ENCODE measurements around the gene GPR39.

DNA sequence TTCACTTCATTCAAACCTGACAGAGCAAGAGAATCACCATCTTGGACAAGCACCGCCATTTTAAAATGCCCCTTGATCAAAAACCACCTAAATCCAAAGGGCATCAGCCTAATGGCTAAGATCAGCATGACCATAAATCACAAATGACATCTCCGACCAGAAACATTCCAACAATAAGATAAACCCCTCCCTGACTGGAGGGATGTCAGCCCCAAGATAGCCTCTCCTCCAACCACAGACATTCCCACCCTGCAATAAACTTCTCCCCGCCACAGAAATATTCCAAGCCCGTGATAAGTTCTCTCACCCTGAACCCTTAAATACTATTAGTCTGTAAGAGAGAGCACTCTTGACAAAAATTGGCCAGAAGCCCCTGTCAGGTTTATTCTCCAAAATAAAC lies 275.0 kb downstream of the GPR39 start:
- TF ChIP-seq, protein P1, sequence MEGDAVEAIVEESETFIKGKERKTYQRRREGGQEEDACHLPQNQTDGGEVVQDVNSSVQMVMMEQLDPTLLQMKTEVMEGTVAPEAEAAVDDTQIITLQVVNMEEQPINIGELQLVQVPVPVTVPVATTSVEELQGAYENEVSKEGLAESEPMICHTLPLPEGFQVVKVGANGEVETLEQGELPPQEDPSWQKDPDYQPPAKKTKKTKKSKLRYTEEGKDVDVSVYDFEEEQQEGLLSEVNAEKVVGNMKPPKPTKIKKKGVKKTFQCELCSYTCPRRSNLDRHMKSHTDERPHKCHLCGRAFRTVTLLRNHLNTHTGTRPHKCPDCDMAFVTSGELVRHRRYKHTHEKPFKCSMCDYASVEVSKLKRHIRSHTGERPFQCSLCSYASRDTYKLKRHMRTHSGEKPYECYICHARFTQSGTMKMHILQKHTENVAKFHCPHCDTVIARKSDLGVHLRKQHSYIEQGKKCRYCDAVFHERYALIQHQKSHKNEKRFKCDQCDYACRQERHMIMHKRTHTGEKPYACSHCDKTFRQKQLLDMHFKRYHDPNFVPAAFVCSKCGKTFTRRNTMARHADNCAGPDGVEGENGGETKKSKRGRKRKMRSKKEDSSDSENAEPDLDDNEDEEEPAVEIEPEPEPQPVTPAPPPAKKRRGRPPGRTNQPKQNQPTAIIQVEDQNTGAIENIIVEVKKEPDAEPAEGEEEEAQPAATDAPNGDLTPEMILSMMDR (IDR thresholded peaks at IDR 0.05) = no peak
- TF ChIP-seq POLR2A (IDR thresholded peaks at IDR 0.05) = no peak

Measured in adrenal gland (tissue), 5 donors.